Subcutaneous adipose tissue (tissue), 4 donors: ENCODE measurements around the gene PGAM2. TPM values are rescaled to one million over a fixed set of nuclear protein-coding genes. Genes with fewer than 3 reads are reported as not detected.

Source experiments
- CTCF ChIP-seq: fragments of 450-650 bp; IDR thresholded peaks from one replicate; pipeline ENCODE4 v1.5.1; 2016; ENCODE audit warnings: low read depth, mild to moderate bottlenecking, control low read depth, antibody characterized with exemption, moderate library complexity
- total RNA-seq, 4 donors: library from RNA; depleted of rRNA; stranded (reverse); fragments of >200 nt; gene quantifications; one replicate each; pipeline ENCODE4 v1.1.0, GENCODE V29; 2016

Gene PGAM2
- total RNA-seq, 4 donors from 2014 or later, result 4.3 TPM; not detected in 3

DNA sequence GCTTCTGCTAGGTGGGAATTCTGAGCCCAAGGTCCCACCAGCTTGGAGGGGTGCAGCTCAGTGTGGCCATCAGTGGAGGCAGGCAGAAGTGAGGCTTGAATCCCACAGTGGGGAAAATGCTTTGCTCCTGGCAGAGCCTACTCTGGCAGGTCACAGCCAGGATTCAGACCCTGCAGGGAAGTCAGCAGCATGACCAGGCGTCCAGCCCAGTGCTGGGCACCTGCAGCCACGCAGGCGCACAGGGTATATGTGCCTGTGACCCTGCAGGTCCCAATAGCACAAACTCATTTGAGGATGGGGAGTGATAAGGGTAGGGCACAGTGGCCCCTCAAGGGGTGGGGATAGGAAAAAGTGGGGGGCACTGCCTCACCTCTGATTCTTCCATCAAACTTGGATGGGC, 30.4 kb upstream of the PGAM2 start:
- TF ChIP-seq CTCF, result no peak

GRCh38 chr7:44094883-44095592, 29.7 kb upstream of the PGAM2 start:
- TF ChIP-seq CTCF, result no peak

DNA sequence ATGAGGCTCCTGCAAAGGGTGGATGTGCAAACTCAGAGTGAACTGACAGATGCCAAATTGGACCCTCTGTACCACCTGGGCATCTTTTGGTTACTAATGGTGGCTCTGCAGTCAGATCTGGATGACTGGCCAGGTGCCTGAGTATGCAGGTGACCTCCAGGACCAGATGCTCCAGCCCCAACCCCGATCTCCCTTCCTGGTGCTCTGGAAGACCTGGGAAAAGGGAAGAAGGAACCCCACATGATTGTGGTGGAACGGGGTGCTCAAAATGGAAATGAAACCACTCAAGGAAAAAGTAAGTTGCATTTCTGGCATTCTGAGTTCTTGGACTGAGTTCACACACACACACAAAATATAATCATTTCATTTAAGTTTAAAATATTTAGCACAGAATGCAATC, 29.0 kb upstream of the PGAM2 start:
- TF ChIP-seq CTCF, result no peak

GRCh38 chr7:44093102-44093641, 27.8 kb upstream of the PGAM2 start:
- TF ChIP-seq CTCF, result no peak

DNA sequence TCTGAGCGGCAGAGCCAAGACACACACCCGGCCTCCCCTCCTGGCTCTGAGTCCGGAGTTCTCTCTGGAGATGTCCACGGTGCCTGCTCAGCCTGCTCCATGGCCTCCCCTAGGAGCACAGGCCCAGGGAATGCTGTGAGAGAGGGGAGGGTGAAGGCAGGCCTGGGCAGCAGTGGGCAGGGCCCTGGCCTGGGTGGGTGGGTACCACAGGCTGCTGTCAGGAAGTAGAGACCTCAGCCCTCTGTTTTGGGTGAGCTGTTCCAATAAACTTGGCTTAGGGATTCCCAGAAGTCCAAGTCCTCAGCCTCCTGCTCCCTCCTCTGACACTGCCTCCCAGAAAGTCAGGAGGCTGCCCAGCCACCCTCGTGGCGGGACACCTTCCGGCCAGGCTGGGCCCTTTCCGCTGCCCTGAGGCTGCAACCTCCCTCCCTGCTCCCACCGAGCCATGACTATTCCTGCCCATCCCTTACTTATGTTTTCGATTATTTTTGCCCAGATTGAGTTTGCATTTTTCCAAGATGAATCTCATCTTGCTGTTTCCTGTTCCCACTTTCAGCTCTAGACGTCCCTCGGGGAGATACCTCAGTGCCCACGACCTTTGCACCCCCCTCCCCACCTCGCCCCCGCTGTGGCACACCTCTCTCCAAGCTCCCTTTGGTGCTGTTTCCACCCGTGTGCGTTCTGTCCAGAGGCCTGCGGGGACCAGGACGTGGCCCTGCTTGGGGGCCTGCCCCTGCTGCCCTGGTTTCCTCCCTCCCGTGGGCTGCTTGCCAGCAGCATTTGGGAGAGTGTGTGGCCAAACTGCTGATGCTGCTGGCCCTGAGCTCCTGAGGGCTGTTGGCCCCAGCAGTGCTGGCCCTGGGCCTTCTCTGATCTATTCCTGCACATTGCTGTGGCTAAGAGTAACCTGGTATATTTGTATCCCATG, 22.8 kb upstream of the PGAM2 start:
- no peak for TF ChIP-seq CTCF

GRCh38 chr7:44086627-44087026, 21.3 kb upstream of the PGAM2 start:
- TF ChIP-seq CTCF, result no peak

DNA sequence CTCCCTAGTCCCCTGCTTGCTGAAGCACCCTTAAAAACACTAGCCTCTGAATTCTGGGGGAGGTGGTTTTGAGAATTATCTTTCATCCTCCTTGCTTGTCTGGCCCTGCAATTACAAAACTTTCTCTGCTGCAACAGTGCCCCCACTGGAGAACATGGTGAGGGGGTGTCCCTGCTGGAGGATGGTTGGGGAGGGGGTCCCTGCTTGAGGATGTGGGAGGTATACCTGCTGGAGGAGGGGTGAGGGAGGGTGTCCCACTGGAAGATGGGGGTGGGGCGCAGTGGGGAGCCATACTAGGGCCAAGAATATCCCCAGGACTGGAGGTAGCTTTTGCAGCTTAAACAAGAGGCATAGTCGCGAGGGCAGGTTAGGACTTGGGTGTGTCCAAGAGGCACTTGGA, 20.2 kb upstream of the PGAM2 start:
- no peak for TF ChIP-seq CTCF
